ENCODE data around the gene TMEM163. TPM values are rescaled to one million over a fixed set of nuclear protein-coding genes. Genes with fewer than 3 reads are reported as not detected.

Gene TMEM163
- total RNA-seq, 1 experiment from 2014 or later, result 0.94 TPM

DNA sequence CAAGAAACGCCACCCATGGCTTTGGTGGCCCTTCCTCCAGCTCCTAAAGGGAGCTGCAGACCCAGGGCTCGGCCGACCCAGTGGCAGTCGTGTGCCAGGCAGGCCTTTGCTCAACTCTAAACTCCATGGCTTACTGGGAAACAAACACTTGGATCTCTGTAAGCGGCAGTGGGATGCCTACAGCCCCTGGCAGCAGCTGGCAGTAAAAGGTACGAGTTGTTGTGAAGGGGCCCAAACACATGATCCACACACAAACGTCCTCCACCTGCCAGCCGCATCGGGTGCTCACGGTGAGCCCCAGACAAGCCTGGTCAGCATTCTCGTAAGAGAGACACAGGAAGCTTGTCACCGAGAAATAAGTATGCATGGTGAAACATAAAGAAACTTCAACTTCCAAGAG is 250.0 kb downstream of the TMEM163 start:
- no peak overlapping the region for H3K27ac Mint-ChIP-seq
- TF ChIP-seq, protein P1, sequence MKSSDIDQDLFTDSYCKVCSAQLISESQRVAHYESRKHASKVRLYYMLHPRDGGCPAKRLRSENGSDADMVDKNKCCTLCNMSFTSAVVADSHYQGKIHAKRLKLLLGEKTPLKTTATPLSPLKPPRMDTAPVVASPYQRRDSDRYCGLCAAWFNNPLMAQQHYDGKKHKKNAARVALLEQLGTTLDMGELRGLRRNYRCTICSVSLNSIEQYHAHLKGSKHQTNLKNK (CRISPR knock-in tag; IDR thresholded peaks at IDR 0.05), result no peak
- no peak for TF ChIP-seq USF1 (CRISPR knock-in tag; IDR thresholded peaks at IDR 0.05)
- no peak for TF ChIP-seq STAT6 (CRISPR knock-in tag; conservative IDR thresholded peaks at IDR 0.05; ENCODE audit: low read depth)
- TF ChIP-seq NR3C1 (CRISPR knock-in tag; conservative IDR thresholded peaks at IDR 0.05; ENCODE audit: low read depth), result no peak
- no peak for TF ChIP-seq ATF6 (CRISPR knock-in tag; IDR thresholded peaks at IDR 0.05)
- no peak for TF ChIP-seq KAT7 (CRISPR knock-in tag; IDR thresholded peaks at IDR 0.05; ENCODE audit: borderline replicate concordance)
- TF ChIP-seq ZNF425 (CRISPR knock-in tag; conservative IDR thresholded peaks at IDR 0.05), result no peak
- no peak for TF ChIP-seq CDX4 (CRISPR knock-in tag; IDR thresholded peaks at IDR 0.05; ENCODE audit: borderline replicate concordance)
- no peak for TF ChIP-seq ZNF263 (CRISPR knock-in tag; IDR thresholded peaks at IDR 0.05; ENCODE audit: low read depth)
- H3K4me3 Mint-ChIP-seq, result no peak overlapping the region
- no peaks in the 10 kb centered on the region; the same call in 1 of the 2 replicates for H3K4me1 Mint-ChIP-seq
- H3K36me3 Mint-ChIP-seq, result no peaks in the 10 kb centered on the region
- POLR2A ChIA-PET, result no interaction called here
- DNase-seq (ENCODE audit: low spot score), result no peak
- peaks cover 13% of the 10 kb centered on the region for H3K9me3 Mint-ChIP-seq
- ATAC-seq, result no peak
- no peaks in the 10 kb centered on the region; the same call in 1 of the 2 replicates for H3K27me3 Mint-ChIP-seq (ENCODE audit: low read depth)
- CTCF ChIA-PET, result interaction anchor here (0.5 to 3.6 kb wide), 7 partner anchors 8 to 429 kb away, joined by 3 to 29 read pairs (median 4); no protein-coding TSS in a partner anchor

DNA sequence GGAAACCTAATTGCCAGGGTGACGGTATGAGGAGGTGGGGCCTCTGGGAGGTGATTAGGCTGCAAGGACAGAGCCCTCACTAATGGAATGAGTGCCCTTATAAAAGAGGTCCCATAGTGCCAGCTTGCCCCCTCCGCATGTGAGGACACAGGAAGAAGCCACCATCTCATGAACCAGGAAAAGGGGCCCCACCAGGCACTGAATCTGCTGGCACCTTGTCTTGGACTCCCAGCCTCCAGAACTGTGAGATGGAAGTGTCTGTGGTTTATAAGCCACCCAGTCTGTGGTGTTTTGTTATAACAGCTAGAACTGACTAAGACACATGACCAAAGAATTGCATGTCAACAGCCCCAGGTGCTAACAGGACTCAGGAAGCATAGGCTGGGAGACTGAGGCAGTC is 250.6 kb downstream of the TMEM163 start:
- Mint-ChIP-seq H3K27me3 (ENCODE audit: low read depth) (no peaks in the 10 kb centered on the region), H3K4me1 (no peaks in the 10 kb centered on the region; the same call in 1 of the 2 replicates), H3K36me3 (no peaks in the 10 kb centered on the region), H3K9me3 (peaks cover 7% of the 10 kb centered on the region; the same call in 1 of the 2 replicates), H3K4me3 (no peak overlapping the region), H3K27ac (no peak overlapping the region)
- ChIA-PET POLR2A (interaction anchor here (0.5 kb wide), 1 partner anchor 148 kb away, joined by 6 read pairs; no protein-coding TSS in a partner anchor), CTCF (interaction anchor here (0.9 to 3.6 kb wide), 3 partner anchors 8 to 18 kb away, joined by 3 to 29 read pairs (median 21); no protein-coding TSS in a partner anchor)
- DNase-seq (ENCODE audit: low spot score) (no peak), ATAC-seq (no peak)
- no peak for TF ChIP-seq ZNF532 (CRISPR knock-in tag; IDR thresholded peaks at IDR 0.05; ENCODE audit: borderline replicate concordance)
- no peak for TF ChIP-seq NR2C2 (CRISPR knock-in tag; IDR thresholded peaks at IDR 0.05)
- TF ChIP-seq ZNF281 (CRISPR knock-in tag; IDR thresholded peaks at IDR 0.05), result no peak
- TF ChIP-seq TCF7 (CRISPR knock-in tag; IDR thresholded peaks at IDR 0.05; ENCODE audit: low read depth), result no peak
- TF ChIP-seq NFE2L1 (CRISPR knock-in tag; IDR thresholded peaks at IDR 0.05), result no peak
- TF ChIP-seq, protein P2, sequence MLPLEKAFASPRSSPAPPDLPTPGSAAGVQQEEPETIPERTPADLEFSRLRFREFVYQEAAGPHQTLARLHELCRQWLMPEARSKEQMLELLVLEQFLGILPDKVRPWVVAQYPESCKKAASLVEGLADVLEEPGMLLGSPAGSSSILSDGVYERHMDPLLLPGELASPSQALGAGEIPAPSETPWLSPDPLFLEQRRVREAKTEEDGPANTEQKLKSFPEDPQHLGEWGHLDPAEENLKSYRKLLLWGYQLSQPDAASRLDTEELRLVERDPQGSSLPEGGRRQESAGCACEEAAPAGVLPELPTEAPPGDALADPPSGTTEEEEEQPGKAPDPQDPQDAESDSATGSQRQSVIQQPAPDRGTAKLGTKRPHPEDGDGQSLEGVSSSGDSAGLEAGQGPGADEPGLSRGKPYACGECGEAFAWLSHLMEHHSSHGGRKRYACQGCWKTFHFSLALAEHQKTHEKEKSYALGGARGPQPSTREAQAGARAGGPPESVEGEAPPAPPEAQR (CRISPR knock-in tag; IDR thresholded peaks at IDR 0.05), result no peak
- TF ChIP-seq TEAD4 (CRISPR knock-in tag; IDR thresholded peaks at IDR 0.05), result no peak

Data from WTC11 (cell line).